HL-60 (cell line): ENCODE results near the gene TAB3.

Experiments
- CTCF ChIP-seq: IDR thresholded peaks from one replicate; pipeline ENCODE4 v1.5.1; 2011; ENCODE audit warnings: low read length, control low read depth, inconsistent platforms; ENCODE audit not compliant: insufficient read depth
- GABPA ChIP-seq: IDR thresholded peaks from 2 replicates; pipeline ENCODE4 v1.6.1; 2012; ENCODE audit warnings: low read depth
- POLR2AphosphoS5 ChIP-seq: IDR thresholded peaks from 2 replicates; pipeline ENCODE4 v1.6.1; 2012; ENCODE audit warnings: low read depth
- REST ChIP-seq: IDR thresholded peaks from 2 replicates; pipeline ENCODE4 v1.6.1; 2012; ENCODE audit warnings: low read depth; ENCODE audit not compliant: insufficient replicate concordance
- SPI1 ChIP-seq: IDR thresholded peaks from 2 replicates; pipeline ENCODE4 v1.6.1; 2012; ENCODE audit warnings: low read depth, mild to moderate bottlenecking, borderline replicate concordance

- TF ChIP-seq CTCF (no peak), POLR2AphosphoS5 (no peak), REST (no peak), GABPA (no peak), SPI1 (no peak)
Measured at GRCh38 chrX:30918480-30918879, 29.4 kb upstream of the TAB3 start.
